H1 (cell line): ENCODE measurements around the gene MACROD2. TPM values are rescaled to one million over a fixed set of nuclear protein-coding genes. Genes with fewer than 3 reads are reported as not detected.

Experiments used
- TEAD4 ChIP-seq: IDR thresholded peaks from 2 replicates; pipeline ENCODE4 v1.6.1; 2012; ENCODE audit warnings: low read depth, low read length, inconsistent platforms, mixed read lengths
- polyA plus RNA-seq, 7 experiments: library from polyadenylated mRNA; depleted of rRNA in 3 of 7; stranded (reverse) in 5 of 7; unstranded in 2 of 7; fragments of >200 nt in 5 of 7; fragments of 200-250 nt in 2 of 7; gene quantifications; 1 replicate in 5 of 7; 2 replicates in 1 of 7; 4 replicates in 1 of 7; pipeline versions ENCODE4 v1.2.1 to v1.2.3, GENCODE V29; 2011 to 2013; ENCODE audit warnings: missing spikeins in 2 of 7, mixed read lengths in 2 of 7
- total RNA-seq: library from RNA; stranded (reverse); fragmentation: NEBNext Ultra II Directional; extraction: Animal tissue kit (Norgen Biotek cat#: 25700); gene quantifications from 2 replicates; pipeline ENCODE4 v1.2.1, GENCODE V29; 2021

Gene MACROD2
- total and polyA plus RNA-seq, 2 of the 8 experiments (the other 6 are each of a cell fraction or from before 2014, with no cell fraction given) = 0.70 to 3.9 TPM

- no peak for TF ChIP-seq TEAD4
- TF ChIP-seq, all 59 proteins: peak for 0
These were observed 1525.7 kb downstream of the MACROD2 start (continued) for GRCh38 chr20:15520930-15521524.
